Spleen (tissue), 7 donors: ENCODE data around the gene RAE1.

Experiments
- POLR2A ChIP-seq, 3 donors: fragments of 450-650 bp; IDR thresholded peaks; one replicate each; pipeline ENCODE4 v1.5.1; 2017; ENCODE audit warnings: antibody characterized with exemption in 3 of 3, mild to moderate bottlenecking in 1 of 3
- POLR2AphosphoS5 ChIP-seq, 3 donors: sonication (generic); formaldehyde crosslinking; IDR thresholded peaks; one replicate each; pipeline ENCODE4 v1.5.1; 2017; ENCODE audit warnings: antibody characterized with exemption in 3 of 3
- TF ChIP-seq, protein P1 (sequence below), 11 experiments: fragments of 200-600 bp in 7 of 11; fragments of 450-650 bp in 4 of 11; sonication (generic) in 4 of 11; IDR thresholded peaks in 8 of 11; conservative IDR thresholded peaks in 3 of 11; 1 replicate in 7 of 11; 2 replicates in 4 of 11; pipeline versions ENCODE4 v1.4.0 to v1.8.0; 2016 to 2021; ENCODE audit warnings: antibody characterized with exemption in 11 of 11, inconsistent platforms in 4 of 11, mild to moderate bottlenecking in 1 of 11
- donor health status: DM: no; HTN: no; CAD: no; lungs with moderate emphysema.
- donor health status: DM: no; HTN: no; CAD: no.
- donor health status: DM: no; HTN: no; CAD: no.

DNA sequence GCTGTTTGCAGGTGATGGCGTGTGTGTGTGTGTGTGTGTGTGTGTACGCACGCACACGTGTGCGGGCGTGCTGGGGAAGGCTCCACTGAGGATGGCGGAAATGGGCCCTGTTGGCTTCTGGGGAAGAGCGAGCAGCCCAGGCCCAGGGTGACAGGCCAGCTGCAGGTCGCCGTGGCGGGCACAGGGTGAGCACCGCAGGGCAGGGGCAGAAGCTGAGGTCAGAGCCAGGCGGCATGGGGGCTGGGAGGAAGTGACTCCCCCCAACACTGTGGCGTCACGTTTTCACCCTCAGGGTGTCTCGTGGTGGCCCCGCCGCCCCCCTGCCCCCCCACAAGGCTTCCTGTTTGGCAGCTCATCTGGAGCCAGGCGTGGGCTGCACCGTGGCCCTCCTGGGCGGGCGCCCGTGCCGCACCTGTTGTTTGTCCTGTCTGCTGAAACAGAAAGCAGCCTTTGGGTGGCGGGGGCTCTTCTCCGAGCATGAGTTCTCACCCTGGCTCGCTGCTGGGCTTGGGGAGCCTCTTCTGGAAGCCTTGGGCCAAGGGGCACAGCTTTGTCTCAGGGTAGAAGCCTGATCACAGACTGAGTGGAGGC is 47.3 kb downstream of the RAE1 start:
- TF ChIP-seq, protein P1, sequence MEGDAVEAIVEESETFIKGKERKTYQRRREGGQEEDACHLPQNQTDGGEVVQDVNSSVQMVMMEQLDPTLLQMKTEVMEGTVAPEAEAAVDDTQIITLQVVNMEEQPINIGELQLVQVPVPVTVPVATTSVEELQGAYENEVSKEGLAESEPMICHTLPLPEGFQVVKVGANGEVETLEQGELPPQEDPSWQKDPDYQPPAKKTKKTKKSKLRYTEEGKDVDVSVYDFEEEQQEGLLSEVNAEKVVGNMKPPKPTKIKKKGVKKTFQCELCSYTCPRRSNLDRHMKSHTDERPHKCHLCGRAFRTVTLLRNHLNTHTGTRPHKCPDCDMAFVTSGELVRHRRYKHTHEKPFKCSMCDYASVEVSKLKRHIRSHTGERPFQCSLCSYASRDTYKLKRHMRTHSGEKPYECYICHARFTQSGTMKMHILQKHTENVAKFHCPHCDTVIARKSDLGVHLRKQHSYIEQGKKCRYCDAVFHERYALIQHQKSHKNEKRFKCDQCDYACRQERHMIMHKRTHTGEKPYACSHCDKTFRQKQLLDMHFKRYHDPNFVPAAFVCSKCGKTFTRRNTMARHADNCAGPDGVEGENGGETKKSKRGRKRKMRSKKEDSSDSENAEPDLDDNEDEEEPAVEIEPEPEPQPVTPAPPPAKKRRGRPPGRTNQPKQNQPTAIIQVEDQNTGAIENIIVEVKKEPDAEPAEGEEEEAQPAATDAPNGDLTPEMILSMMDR (IDR thresholded peaks at IDR 0.05 in 8 of 11, conservative IDR thresholded peaks at IDR 0.05 in 3 of 11), result peak in 1 of 11 experiments; percentile 9
- TF ChIP-seq POLR2A (IDR thresholded peaks at IDR 0.05) (no peak), POLR2AphosphoS5 (IDR thresholded peaks at IDR 0.05) (peak; percentile 86 to 94 (median 87))
